ENCODE measurements around the gene RING1.

RING1 gene

DNA sequence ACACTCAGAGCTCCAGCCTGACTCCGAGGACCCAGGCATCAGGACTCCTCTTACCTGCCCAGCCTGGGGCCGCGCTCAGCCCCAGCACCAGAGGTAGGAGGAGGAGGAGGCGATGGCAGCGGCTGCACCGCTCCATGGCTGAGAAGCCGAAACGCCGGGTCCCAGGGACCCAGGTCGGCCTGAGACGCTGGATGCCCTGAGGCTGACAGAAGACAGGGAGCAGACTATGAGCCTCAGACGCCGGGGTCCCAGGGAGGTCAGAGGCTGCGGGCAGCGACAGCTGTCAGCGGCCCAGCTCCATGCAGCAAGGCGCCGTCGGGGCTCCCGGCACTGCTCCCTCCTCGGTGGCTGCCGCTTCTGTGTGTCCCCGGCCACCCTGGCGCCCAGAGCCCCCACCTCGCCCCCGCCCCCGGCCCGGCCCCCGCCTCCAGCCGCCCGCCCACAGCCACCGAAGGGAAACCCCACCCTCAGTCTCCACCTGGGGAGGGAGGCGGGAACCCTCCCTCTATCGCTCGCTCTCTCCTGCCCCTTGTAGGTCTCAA is 16.1 kb upstream of the RING1 start, which contains the start of gene COL11A2:
COL11A2 (minus strand) TSS at position 363 of the 542 bp plus-strand sequence; CDS start at position 136, 227 bp downstream.
- in situ Hi-C loops (cut with MboI; ENCODE audit: low sequenced_read_pairs): no loop called here

DNA sequence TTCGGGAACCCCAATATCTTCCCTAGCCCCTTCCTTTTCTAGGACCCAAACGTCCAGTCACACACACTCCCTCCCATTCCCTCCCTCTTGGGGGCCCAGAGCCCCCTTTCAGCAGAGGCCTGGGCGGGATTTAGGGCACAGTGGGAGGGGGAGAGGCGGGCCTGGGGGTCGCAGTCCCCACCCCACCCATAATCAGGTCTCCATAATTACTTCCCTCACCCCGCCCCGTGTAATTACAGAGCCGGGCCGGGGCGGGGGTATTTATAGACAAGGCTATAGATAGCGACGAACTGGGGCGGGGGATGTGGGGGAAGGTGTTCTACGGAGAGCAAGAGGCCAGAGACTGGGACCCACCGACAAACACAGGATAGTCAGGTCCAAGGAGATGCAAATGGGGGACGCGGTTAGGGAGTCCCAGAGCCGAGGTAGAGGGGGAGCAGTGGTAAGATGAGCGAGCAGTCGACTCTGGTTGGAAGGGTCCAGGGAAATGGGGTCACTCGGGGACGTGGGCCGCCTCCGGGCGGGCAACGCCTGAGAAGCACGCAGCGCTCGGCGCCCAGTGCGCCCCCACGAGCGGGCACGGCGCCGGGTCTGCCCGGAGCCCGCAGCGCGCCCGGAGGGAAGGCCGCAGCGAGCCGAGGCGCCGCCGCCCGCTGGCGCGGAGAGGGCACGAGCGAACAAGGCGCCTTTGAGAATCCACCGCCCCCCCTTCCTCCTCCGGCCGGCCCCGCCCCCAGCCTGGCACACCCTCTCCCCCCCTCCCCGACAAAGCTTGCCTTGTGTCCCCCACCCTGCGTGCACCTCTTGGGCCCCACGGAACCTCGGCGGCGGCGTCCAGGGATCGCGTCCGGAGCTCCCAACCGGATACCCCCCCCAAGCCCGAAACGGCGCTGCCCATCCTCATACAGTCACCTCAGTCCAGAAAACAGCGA is 15.4 kb upstream of the RING1 start:
- in situ Hi-C loops (cut with MboI; ENCODE audit: low sequenced_read_pairs): no loop called here

DNA sequence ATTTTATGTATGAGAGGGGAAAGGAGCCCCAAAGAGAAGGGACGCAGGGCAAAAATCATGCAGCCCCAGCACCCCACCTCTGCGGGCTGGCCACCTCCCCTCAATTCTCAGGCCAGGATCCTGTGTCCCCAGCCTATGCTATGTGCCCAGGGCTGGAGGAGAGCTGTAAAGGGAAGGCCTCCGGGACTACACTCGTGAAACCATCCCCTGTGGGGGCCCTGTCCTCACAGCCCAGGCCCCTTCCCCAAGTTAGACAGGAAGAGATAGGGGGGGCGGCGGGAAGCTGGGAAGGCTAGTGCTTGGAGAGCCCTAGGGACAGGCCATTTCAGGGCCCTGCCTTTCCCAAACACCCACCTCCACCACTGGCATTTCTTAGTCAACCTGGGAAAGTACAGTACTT is 14.7 kb upstream of the RING1 start:
- in situ Hi-C loops (cut with MboI; ENCODE audit: low sequenced_read_pairs): no loop called here

DNA sequence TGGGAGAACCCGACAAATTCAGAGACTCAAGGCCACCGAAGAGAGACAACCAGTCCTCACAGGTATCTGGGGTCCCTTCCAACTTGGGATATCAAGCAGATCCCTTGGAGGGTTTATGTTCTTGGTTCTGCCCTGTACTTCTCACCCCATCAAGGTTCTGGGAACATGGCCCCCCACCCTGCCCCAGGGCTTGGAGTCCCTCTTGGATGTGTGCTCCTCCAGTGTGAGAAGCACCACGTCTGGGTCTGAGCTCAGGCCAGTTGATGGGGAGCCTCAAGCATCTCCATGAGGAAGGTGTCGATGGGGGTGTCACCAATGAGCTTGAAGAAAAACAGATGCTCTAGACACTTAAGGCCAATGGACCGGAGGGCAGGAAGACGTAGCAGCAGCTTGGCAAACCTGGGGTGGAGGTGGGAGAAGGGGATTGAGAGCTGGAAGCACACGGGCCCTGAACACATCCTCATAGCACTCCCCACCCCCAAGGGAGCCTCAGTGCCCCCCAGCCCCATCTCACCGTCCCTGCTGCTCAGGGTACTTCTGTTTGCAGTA is 13.8 kb upstream of the RING1 start:
- in situ Hi-C loops (cut with MboI; ENCODE audit: low sequenced_read_pairs): no loop called here

DNA sequence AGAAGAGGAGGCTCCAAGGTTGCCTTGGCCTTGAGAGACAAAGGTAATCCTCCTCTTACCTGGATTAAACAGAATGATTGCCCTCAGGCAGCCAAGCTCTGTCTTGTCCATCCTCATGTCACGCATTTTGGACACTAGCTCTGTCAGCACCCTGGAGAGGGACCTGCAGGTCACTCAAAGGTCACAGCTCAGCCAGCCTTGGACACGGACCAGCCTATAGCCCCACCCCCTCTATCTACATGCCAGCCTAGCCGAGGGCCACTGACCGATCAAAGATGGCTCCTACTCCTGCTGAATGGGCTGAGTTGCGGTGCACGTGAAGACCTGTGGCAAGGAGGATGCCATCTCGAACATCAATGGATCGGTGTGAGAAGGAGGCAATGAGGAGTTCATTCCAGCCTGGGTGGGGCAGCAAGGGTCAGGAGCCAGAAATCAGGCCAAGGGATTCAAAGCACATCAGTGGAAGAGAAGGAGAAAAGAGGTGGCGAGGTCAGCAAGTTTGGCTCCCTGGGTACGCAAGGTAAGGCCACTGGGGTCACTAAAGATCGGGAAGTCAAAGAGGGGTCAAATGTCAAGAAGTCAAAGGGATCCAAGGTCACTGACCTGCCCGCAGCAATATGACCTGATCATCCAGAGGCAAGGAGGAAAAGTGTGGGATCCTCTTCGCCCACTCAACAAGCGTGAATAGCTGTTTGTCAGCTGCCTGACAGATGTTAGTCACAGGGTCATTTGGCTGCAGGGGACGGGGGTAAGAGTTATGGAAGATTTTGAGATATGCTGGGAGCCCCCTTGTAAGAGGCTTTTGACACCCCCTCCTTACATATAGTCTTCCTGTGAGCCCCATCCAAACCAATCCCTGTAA is 12.8 kb upstream of the RING1 start:
- in situ Hi-C loops (cut with MboI; ENCODE audit: low sequenced_read_pairs): no loop called here

DNA sequence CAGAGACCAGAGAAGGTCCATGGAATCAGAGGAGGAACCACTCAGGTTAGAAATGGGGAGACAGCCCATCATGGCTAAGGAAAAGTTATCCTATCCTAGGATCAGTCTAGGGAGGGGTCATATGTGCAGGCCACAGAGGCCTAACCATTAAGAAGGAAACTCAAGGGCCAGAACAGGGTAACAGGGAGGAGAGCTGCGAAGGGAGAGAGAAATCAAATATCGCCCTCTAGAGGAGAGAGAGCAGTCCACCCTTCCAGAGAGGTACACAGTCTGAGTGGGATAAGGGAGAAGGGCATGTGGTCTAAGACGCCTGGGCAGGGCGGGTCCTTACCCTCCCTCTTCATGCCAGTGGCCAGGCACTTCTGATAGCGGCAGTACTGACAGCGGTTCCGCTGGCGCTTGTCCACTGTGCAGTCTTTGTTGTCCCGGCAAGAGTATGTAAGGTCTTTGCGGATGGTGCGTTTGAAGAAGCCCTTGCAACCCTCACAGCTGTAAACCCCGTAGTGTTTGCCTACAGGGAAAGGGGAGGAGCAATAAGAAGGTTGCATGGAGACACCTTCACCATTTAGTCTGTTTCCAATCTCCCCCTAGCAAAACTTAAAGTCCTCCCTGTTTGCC is 10.8 kb upstream of the RING1 start:
- in situ Hi-C loops (cut with MboI; ENCODE audit: low sequenced_read_pairs): no loop called here

DNA sequence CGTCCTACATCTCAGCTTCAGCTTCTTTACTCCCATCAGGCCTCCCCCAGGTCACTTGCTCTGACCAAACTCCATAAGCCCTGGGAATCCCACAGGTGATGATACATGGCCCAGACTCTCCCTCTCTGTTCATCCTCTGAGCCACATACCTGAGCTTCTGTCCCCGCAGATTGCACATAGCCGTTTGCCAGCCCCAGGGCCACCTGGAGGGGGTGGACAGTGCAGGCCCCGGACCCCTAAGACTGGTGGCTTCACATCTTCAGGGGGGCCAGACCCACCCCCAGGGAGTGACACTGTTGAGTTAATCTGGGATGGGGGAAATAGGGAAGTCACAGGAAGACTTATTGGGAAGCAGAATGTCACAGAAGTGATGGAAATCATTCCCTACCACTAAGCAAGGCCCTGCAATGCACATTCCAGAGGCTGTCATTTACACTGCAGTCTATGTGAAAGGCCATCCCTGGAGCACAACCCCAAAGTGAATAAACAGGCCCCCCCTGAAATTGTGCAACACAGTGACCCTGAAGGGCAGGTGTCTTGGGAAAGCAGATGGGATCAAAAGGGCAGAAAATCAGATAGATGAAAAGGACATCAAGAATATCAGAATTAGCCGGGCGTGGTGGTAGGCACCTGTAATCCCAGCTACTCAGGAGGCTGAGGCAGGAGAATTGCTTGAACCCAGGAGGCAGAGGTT is 10.0 kb upstream of the RING1 start:
- in situ Hi-C loops (cut with MboI; ENCODE audit: low sequenced_read_pairs): no loop called here

DNA sequence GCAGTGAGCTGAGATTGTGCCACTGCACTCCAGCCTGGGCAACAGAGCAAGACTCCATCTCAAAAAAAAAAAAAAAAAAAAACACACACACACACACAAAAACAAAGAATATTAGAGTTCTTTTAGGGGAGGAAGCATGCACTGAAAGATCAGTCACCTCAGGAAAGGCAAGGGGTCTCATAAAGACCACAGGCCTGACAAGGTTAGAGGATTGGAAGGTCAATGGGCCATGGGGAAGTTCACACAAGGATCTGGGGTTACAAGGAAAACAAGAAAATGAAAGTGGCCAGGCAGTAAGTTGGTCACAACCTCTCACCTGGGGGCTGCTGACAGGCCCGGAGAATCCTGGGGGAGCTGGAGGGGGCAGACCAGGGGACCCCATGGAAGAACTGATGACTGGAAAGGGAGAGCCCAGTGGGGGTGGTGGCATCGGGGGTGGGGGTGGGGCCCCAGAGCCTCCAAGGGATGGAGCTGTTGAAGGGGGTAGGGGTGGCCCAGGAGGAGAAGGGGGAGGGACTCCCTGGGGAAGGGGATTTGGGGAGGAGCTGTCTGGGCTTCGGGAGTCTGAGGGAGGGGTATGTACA is 9.4 kb upstream of the RING1 start:
- in situ Hi-C loops (cut with MboI; ENCODE audit: low sequenced_read_pairs): no loop called here

DNA sequence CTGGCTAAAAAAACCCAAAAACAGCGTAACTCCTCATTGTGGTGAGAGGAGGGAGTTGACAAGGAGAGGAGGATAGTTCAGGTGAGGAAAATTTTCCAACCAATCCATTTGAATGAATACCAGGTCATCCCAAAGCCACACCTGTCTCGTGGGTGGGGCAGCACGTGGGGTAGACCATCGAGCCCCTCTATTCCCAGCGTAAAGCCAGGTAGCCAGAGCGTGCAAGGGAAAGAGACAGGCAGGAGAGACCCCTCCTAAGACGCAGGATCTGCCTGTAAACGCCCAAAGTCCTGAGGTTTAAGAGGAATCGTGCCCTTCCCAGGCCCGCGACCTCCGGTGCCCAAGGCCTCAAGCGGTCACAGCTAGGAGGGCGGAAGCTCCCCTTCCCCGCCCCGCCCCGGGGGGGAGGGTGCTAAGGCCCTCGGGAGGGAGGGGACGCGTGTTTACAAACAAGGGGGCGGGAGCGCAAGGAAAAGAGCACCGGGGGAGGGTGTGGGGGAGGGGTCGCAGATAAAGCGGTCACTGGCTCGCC is 8.5 kb upstream of the RING1 start:
- in situ Hi-C loops (cut with MboI; ENCODE audit: low sequenced_read_pairs): no loop called here

DNA sequence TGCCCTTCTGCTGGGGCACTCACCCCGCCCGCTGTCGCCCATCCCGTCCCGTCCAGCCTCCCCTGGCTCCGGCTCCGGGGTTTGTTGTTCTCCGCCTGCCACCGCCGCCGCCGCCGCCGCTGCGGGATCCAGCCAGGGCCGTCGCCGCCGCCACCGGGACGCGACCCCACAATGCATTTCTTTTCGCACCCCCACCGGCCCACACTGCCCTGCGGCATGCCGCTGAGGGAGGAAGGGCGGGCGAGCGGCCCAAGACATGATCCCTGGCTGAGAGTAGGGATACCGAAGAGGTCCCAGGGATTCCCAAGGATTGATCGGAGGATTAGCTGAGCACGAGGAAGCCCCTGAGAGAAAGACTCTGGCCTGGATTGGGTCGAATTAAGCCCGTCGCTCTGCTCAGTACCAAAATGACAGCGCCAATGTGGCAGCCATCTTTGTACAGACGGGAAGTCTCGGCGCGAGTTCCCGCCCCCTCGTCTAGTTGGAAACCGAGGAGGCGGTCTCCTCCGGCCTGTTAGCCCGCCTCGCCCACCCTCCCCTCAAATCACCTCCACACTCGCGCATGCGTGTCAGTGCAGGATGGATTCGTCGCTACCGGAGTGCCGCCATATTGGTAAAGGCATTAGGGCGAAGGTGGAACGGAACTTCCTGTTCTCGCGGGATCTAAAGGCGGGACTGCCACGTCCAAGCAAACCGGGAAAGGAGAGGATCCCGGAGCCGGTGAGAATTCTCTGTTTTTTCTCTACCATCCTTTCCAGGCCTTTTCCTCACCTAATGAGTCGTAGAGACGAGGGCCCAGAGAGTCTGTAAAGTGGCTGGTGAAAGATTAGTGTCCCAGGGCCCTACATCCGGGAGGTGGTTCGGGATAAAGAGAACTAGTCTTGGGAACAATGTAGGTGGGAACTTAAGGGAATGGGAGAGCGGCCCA is 7.8 kb upstream of the RING1 start, which contains the start of the genes RXRB and SLC39A7:
RXRB (minus strand) TSS at position 447 of the 928 bp plus-strand sequence; CDS start at position 258, 189 bp downstream.
SLC39A7 (plus strand) TSS at position 649 of the 928 bp plus-strand sequence. CDS start 379 bp downstream, outside the sequence.
- in situ Hi-C loops (cut with MboI; ENCODE audit: low sequenced_read_pairs): no loop called here

DNA sequence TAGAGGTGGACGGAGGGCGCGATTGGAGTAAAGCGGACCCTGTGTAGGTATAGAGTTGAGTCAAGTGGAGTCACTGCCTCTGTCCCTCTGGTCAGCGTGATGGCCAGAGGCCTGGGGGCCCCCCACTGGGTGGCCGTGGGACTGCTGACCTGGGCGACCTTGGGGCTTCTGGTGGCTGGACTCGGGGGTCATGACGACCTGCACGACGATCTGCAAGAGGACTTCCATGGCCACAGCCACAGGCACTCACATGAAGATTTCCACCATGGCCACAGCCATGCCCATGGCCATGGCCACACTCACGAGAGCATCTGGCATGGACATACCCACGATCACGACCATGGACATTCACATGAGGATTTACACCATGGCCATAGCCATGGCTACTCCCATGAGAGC is 7.2 kb upstream of the RING1 start:
- in situ Hi-C loops (cut with MboI; ENCODE audit: low sequenced_read_pairs): no loop called here

DNA sequence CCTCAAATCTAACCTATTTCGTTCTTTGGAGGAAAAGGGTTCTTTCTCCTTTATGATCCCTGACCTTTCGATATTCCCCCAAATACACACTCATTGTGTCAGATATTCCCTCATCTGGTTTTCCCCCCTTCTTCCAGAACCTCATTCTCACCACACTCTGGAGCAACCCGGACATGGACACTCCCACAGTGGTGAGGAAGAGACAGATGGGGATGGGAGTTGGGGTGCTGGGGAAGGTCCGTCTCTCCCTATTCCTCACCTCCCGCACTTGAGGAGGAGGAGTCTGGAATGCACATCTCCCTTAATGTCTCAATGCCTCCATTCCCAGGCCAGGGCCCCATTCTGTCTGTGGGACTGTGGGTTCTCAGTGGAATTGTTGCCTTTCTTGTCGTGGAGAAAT is 6.4 kb upstream of the RING1 start:
- in situ Hi-C loops (cut with MboI; ENCODE audit: low sequenced_read_pairs): no loop called here

DNA sequence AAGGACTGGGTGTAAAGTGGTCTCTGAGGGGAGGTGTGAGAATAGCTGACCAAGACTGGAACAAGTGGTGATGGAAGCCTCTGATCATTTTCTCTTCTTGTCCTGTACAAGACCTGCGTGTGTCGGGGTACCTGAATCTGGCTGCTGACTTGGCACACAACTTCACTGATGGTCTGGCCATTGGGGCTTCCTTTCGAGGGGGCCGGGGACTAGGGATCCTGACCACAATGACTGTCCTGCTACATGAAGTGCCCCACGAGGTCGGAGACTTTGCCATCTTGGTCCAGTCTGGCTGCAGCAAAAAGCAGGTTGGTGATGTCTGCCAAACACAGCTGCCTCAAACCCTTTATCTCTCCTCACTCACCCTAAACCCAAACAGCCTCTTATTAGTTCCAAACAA is 5.5 kb upstream of the RING1 start:
- in situ Hi-C loops (cut with MboI; ENCODE audit: low sequenced_read_pairs): no loop called here

DNA sequence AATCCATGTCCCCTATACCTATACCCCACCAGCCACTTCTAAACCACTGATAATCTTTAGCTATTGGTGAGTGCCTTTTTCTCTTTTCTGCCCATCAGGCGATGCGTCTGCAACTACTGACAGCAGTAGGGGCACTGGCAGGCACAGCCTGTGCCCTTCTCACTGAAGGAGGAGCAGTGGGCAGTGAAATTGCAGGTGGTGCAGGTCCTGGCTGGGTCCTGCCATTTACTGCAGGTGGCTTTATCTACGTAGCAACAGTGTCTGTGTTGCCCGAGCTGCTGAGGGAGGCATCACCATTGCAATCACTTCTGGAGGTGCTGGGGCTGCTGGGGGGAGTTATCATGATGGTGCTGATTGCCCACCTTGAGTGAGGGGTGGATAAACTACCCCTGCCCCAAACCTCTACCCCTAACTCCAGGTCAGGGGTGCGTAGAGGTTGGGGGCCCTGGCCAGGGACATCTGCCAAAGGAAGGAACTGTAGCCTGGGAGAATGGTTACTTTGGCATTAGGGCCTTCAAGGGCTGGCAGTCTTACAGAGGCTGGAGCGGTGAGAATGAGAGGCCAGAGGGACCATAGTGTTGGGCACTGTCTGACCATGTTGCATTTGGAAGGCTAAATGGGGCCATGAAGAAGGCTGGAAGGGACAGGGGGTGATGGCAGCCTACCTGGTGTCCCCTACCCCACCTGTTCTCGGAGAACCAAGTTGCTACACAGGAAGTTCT is 4.7 kb upstream of the RING1 start:
- in situ Hi-C loops (cut with MboI; ENCODE audit: low sequenced_read_pairs): no loop called here

DNA sequence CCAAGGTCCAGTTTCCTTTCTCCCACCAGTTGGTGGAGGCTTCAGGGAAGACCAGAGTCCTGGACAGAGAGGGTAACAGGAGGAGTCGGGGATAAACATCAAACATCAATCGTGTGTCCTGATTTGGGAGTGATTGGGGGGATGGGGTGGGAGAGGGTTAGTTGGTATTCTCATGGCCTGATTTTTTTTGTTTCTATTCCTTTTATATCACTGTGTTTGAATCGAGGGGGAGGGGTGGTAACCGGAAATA is 4.2 kb upstream of the RING1 start:
- in situ Hi-C loops (cut with MboI; ENCODE audit: low sequenced_read_pairs): no loop called here

DNA sequence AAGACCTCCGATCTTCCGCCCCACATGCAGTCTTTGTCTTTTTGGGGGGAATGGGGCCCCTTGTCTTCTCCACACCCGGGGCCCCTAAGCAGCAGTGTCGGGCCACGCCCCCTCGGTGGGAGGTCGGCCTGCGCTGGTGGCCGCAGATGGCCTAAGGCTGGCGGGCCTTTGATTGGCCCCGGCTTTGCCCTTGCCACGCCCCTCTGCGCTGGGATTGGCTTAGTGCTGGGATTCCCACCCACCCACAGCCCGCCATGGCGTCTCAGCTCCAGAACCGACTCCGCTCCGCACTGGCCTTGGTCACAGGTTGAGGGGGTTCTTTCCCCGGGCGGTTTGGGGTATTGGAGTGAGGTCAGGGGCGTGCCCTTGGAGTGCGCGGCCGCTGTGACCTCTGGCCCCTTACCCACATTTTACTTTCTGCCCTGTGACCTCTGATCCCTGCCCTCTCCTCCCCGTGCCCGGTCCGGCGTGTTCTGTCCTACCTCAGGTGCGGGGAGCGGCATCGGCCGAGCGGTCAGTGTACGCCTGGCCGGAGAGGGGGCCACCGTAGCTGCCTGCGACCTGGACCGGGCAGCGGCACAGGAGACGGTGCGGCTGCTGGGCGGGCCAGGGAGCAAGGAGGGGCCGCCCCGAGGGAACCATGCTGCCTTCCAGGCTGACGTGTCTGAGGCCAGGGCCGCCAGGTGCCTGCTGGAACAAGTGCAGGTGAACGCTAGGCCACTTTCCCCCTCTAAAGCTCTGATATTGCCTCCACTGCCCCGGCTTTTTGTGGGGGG is 3.7 kb upstream of the RING1 start, which contains the start of gene HSD17B8:
HSD17B8 (plus strand) TSS at position 241 of the 776 bp plus-strand sequence; CDS start at position 255, 14 bp downstream.
- in situ Hi-C loops (cut with MboI; ENCODE audit: low sequenced_read_pairs): no loop called here
